Osteocyte (in vitro differentiated cells): Measurements from ENCODE around the gene PTPN11. TPM values are rescaled to one million over a fixed set of nuclear protein-coding genes. Genes with fewer than 3 reads are reported as not detected.
"Not testable (repeated sequence)": the region's sequence is repeated elsewhere in the genome, so short reads cannot be mapped to it uniquely, and the experiment has no call there.

Experiments
- DNase-seq: peaks from one replicate; pipeline ENCODE4 v3.0.0; 2021; ENCODE audit warnings: mixed read lengths; ENCODE audit not compliant: unreplicated experiment; ENCODE audit errors: extremely low spot score
- H3K27ac Mint-ChIP-seq: one replicate; pipeline ENCODE4 v1.8.0; 2021; ENCODE audit warnings: mild to moderate bottlenecking, mixed read lengths; ENCODE audit not compliant: unreplicated experiment
- H3K27me3 Mint-ChIP-seq: one replicate; pipeline ENCODE4 v1.8.0; 2021; ENCODE audit warnings: mixed read lengths; ENCODE audit not compliant: unreplicated experiment
- H3K36me3 Mint-ChIP-seq: one replicate; pipeline ENCODE4 v1.8.0; 2021; ENCODE audit warnings: mixed read lengths; ENCODE audit not compliant: unreplicated experiment
- H3K4me1 Mint-ChIP-seq: one replicate; pipeline ENCODE4 v1.8.0; 2021; ENCODE audit warnings: mixed read lengths; ENCODE audit not compliant: unreplicated experiment
- H3K4me3 Mint-ChIP-seq: one replicate; pipeline ENCODE4 v1.8.0; 2021; ENCODE audit warnings: mild to moderate bottlenecking, moderate library complexity, mixed read lengths; ENCODE audit not compliant: unreplicated experiment
- H3K9me3 Mint-ChIP-seq: one replicate; pipeline ENCODE4 v1.8.0; 2021; ENCODE audit warnings: mixed read lengths; ENCODE audit not compliant: unreplicated experiment
- total RNA-seq: library from RNA; stranded (reverse); gene quantifications from 2 replicates; pipeline ENCODE4 v1.2.1, GENCODE V29; 2021
- TF ChIP-seq, protein P1 (sequence below): fragments of 200-600 bp; sonication (generic); IDR thresholded peaks from 2 replicates; pipeline ENCODE4 v1.5.0; 2021; ENCODE audit warnings: antibody characterized with exemption, mild to moderate bottlenecking, moderate library complexity

The PTPN11 gene
- total RNA-seq, 1 donor from 2014 or later: 102 TPM

DNA sequence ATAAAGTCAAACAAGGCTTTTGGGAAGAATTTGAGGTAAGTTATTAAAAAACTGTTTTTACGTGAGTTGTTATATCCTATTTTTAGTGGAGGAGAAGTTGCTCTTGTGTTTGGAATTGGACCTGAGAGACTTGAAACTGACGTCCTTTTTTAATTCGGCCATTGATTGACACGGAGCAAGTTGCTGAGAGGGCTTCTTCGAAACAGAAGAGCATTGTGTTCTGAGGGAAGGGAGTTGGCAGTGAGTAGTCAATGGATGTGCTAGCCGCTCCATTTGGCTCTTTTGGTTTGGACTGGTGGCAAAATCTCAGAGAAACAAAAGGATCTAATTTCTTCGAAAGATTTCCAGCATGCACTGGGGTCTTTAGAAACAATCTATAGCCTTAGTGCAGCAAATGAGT, 37.3 kb downstream of the PTPN11 start:
- H3K27ac Mint-ChIP-seq: no peak overlapping the region
- DNase-seq: no peak
- peaks cover 42% of the 10 kb centered on the region for H3K36me3 Mint-ChIP-seq
- no peaks in the 10 kb centered on the region for H3K9me3 Mint-ChIP-seq
- no peaks in the 10 kb centered on the region for H3K27me3 Mint-ChIP-seq
- H3K4me1 Mint-ChIP-seq: no peaks in the 10 kb centered on the region
- TF ChIP-seq, protein P1, sequence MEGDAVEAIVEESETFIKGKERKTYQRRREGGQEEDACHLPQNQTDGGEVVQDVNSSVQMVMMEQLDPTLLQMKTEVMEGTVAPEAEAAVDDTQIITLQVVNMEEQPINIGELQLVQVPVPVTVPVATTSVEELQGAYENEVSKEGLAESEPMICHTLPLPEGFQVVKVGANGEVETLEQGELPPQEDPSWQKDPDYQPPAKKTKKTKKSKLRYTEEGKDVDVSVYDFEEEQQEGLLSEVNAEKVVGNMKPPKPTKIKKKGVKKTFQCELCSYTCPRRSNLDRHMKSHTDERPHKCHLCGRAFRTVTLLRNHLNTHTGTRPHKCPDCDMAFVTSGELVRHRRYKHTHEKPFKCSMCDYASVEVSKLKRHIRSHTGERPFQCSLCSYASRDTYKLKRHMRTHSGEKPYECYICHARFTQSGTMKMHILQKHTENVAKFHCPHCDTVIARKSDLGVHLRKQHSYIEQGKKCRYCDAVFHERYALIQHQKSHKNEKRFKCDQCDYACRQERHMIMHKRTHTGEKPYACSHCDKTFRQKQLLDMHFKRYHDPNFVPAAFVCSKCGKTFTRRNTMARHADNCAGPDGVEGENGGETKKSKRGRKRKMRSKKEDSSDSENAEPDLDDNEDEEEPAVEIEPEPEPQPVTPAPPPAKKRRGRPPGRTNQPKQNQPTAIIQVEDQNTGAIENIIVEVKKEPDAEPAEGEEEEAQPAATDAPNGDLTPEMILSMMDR: no peak
- H3K4me3 Mint-ChIP-seq: no peak overlapping the region

DNA sequence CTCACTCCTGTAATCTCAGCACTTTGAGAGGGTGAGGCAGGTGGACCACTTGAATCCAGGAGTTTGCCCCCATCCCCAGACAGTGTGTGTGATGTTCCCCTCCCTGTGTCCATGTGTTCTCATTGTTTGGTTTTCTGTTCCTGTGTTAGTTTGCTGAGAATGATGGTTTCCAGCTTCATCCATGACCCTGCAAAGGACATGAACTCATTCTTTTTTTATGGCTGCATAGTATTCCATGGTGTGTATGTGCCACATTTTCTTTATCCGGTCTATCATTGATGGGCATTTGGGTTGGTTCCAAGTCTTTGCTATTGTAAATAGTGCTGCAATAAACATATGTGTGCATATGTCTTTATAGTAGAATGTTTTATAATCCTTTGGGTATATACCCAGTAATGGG, 38.4 kb downstream of the PTPN11 start:
- H3K27ac Mint-ChIP-seq, H3K27me3 Mint-ChIP-seq, H3K4me1 Mint-ChIP-seq, H3K4me3 Mint-ChIP-seq, H3K9me3 Mint-ChIP-seq, DNase-seq: not testable (repeated sequence)
- peaks cover 45% of the 10 kb centered on the region for H3K36me3 Mint-ChIP-seq

DNA sequence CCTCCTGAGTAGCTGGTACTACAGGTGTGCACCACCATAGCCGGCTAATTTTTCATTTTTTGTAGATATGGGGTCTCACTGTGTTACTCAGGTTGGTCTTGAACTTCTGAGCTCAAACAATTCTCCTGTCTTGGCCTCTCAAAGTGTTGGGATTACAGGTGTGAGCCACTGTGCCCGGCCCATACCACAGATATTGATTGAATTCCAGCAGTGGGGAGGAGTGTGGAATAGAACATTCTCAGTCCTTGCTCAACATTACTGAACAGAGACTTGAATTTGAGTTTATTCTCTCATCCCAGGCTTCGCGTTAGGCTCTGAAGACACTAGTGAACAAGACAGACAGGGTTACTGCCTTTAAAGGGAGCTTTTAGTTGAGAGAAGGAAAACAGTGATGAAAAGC, 39.6 kb downstream of the PTPN11 start:
- H3K9me3 Mint-ChIP-seq: no peaks in the 10 kb centered on the region
- H3K27ac Mint-ChIP-seq: no peak overlapping the region
- no peak overlapping the region for H3K4me3 Mint-ChIP-seq
- no peaks in the 10 kb centered on the region for H3K27me3 Mint-ChIP-seq
- peaks cover 45% of the 10 kb centered on the region for H3K36me3 Mint-ChIP-seq
- TF ChIP-seq, protein P1: no peak
- no peaks in the 10 kb centered on the region for H3K4me1 Mint-ChIP-seq
- DNase-seq: no peak

DNA sequence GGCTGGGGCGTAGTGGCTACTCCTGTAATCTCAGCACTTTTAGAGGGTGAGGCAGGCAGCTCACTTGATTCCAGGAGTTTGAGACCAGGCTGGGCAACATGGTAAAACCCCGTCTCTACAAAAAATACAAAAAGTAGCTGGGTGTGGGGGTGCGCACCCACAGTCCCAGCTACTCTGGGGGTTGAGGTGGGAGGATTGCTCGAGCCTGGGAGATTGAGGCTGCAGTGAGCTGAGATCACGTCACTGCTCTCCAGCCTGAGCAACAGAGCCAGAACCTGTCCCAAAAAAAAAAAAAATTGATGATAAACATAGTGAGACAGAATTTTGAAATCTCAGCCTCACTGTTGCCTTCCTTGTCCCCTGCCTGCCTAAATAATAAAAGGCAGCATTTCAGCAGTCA, 40.0 kb downstream of the PTPN11 start:
- DNase-seq: no peak
- TF ChIP-seq, protein P1: no peak
- Mint-ChIP-seq H3K4me3 (no peak overlapping the region), H3K36me3 (peaks cover 44% of the 10 kb centered on the region), H3K9me3 (no peaks in the 10 kb centered on the region), H3K27ac (no peak overlapping the region), H3K4me1 (no peaks in the 10 kb centered on the region), H3K27me3 (no peaks in the 10 kb centered on the region)

DNA sequence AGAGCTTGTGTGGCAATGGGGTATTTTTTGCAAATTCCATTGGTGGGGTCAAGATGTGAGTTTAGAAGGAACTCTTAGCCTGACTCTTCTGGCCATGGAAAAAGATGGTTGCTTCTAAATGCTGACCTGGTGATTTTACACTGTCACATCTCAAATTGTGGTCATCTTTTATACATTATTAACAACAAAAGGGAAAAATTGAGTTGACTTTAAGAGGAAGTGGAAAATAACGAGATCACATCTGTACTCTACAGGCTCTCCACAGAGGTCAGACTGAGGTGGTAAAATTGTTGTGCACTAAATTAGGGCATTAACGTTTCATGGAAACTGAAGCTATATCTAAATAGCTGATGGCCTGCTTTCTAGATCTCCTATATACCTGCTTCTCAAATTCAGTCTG, 44.7 kb downstream of the PTPN11 start:
- DNase-seq: no peak
- Mint-ChIP-seq H3K27me3 (no peaks in the 10 kb centered on the region), H3K4me1 (no peaks in the 10 kb centered on the region), H3K9me3 (no peaks in the 10 kb centered on the region), H3K36me3 (peaks cover 17% of the 10 kb centered on the region), H3K27ac (no peak overlapping the region), H3K4me3 (no peak overlapping the region)
- TF ChIP-seq, protein P1: no peak

DNA sequence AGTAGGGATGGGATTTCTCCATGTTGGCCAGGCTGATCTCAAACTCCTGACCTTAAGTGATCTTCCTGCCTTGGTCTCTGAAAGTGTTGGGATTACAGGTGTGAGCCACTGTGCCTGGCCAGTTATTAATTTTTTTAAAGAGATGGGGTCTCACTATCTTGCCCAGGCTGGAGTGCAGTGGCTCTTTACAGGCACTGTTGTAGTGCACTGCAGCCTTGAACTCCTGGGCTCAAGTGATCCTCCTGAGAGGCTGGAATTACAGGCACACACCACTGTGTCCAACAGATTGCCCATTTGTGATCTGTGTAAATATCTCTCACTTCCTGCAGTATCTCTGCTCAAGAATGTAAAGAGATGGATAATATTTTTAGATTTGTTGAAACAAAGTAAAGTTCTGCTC, 45.9 kb downstream of the PTPN11 start:
- DNase-seq: no peak
- H3K36me3 Mint-ChIP-seq: peaks cover 12% of the 10 kb centered on the region
- no peaks in the 10 kb centered on the region for H3K4me1 Mint-ChIP-seq
- TF ChIP-seq, protein P1: no peak
- H3K9me3 Mint-ChIP-seq: no peaks in the 10 kb centered on the region
- H3K27me3 Mint-ChIP-seq: no peaks in the 10 kb centered on the region
- no peak overlapping the region for H3K27ac Mint-ChIP-seq
- no peak overlapping the region for H3K4me3 Mint-ChIP-seq
